Peyer's patch (tissue), 4 donors: ENCODE data around the gene RNF157.

Experiments
- CTCF ChIP-seq, 6 experiments: fragments of 450-650 bp in 4 of 6; fragments of 200-600 bp in 2 of 6; sonication (generic) in 1 of 6; IDR thresholded peaks; one replicate each; pipeline ENCODE4 v1.5.1; 2017 to 2019; ENCODE audit warnings: antibody characterized with exemption in 6 of 6, mild to moderate bottlenecking in 3 of 6, moderate library complexity in 1 of 6
- POLR2A ChIP-seq, 2 donors: fragments of 450-650 bp; IDR thresholded peaks; one replicate each; pipeline ENCODE4 v1.5.1; 2017; ENCODE audit warnings: antibody characterized with exemption in 2 of 2, mild to moderate bottlenecking in 2 of 2, moderate library complexity in 2 of 2

- TF ChIP-seq CTCF (IDR thresholded peaks at IDR 0.05) (no peak), POLR2A (IDR thresholded peaks at IDR 0.05) (no peak)
Observed at GRCh38 chr17:76188213-76189016, 51.9 kb downstream of the RNF157 start.
